ENCODE data around the gene APOBEC3H.

The APOBEC3H gene

GRCh38 chr22:39134366-39135091, 37.5 kb downstream of the APOBEC3H start:
- TF ChIP-seq CTCF (conservative IDR thresholded peaks at IDR 0.05), result no peak
- H3K27ac ChIP-seq, result peak overlapping the region; percentile 40

- peak; percentile 79 for TF ChIP-seq CTCF (conservative IDR thresholded peaks at IDR 0.05)
- peak overlapping the region; percentile 40 for H3K27ac ChIP-seq
These were observed 38.2 kb downstream of the APOBEC3H start for GRCh38 chr22:39135092-39135896.

GRCh38 chr22:39136317-39136716, 39.3 kb downstream of the APOBEC3H start:
- TF ChIP-seq CTCF (conservative IDR thresholded peaks at IDR 0.05), result no peak
- no peak overlapping the region; the same call in 1 of the 2 replicates for H3K27ac ChIP-seq

GRCh38 chr22:39138357-39138997, 41.4 kb downstream of the APOBEC3H start:
- no peak for TF ChIP-seq CTCF (conservative IDR thresholded peaks at IDR 0.05)
- H3K27ac ChIP-seq, result no peak overlapping the region

- no peak for TF ChIP-seq CTCF (conservative IDR thresholded peaks at IDR 0.05)
- H3K27ac ChIP-seq, result no peak overlapping the region
These were observed 42.9 kb downstream of the APOBEC3H start for GRCh38 chr22:39139933-39140332.

- TF ChIP-seq CTCF (conservative IDR thresholded peaks at IDR 0.05), result no peak
- H3K27ac ChIP-seq, result no peak overlapping the region
These were observed 45.1 kb downstream of the APOBEC3H start for GRCh38 chr22:39142088-39142680.

Data from VCaP (cell line).